BJ (cell line): ENCODE measurements around the gene CTIF. TPM values are rescaled to one million over a fixed set of nuclear protein-coding genes. Genes with fewer than 3 reads are reported as not detected.
A peak's percentile ranks its signal among the peaks of the same experiment; 100 is the strongest.

ENCODE experiments used
- CTCF ChIA-PET: fragments of 350-600 bp; formaldehyde crosslinking; extraction: SDS; loops from one replicate; lab custom pipeline; 2021; ENCODE audit warnings: antibody characterized with exemption, inconsistent platforms; lab: Yijun Ruan, JAX
- POLR2A ChIA-PET: fragments of 300-600 bp; sonication (Branson Sonifier 250); formaldehyde crosslinking; extraction: SDS; loops from one replicate; lab custom pipeline; 2021; ENCODE audit warnings: antibody characterized with exemption; lab: Charles Lee
- DNase-seq: peaks from one replicate; pipeline ENCODE4 v3.0.0-alpha.2; 2011; ENCODE audit warnings: low read depth
- H3K27me3 ChIP-seq: 2 replicates; pipeline ENCODE4 v1.6.0; 2011; ENCODE audit warnings: low read length; ENCODE audit not compliant: control insufficient read depth, insufficient read depth
- H3K36me3 ChIP-seq: 2 replicates; pipeline ENCODE4 v1.5.1; 2011; ENCODE audit warnings: low read length; ENCODE audit not compliant: control insufficient read depth, insufficient read depth
- H3K4me3 ChIP-seq: 2 replicates; pipeline ENCODE4 v1.5.1; 2011; ENCODE audit warnings: low read depth, mild to moderate bottlenecking, control low read depth, low read length
- polyA plus RNA-seq: library from polyadenylated mRNA; depleted of rRNA; stranded (reverse); fragments of >200 nt; gene quantifications from 2 replicates; pipeline ENCODE4 v1.2.3, GENCODE V29; 2011
- TF ChIP-seq, protein P1 (sequence below): IDR thresholded peaks from 2 replicates; pipeline ENCODE4 v1.5.1; 2011; ENCODE audit warnings: low read depth, mild to moderate bottlenecking, control low read depth, inconsistent platforms, low read length, moderate library complexity; ENCODE audit not compliant: insufficient read depth

CTIF gene
- polyA plus RNA-seq, 1 experiment, result 105 TPM

DNA sequence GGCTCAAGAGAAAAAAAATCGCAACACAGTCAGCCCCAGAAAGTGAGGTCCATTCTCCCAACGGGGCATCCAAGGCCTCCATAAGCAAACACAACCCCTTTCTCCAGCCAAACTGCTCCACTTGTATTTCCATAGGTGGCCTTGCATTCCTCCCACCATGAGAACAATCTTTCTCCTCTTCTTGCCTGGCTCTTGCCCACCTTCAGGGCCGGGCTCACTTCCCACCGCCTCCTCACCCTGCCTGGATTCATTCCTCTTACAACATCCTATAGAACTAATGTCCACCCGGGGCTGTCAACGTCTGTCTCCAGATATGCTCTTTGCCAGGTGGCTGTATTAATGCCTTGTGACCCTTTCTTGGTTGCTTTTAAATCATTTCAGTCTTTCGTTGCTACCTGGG lies 287.4 kb downstream of the CTIF start:
- DNase-seq, result no peak
- H3K36me3 ChIP-seq, result peaks cover 4% of the 10 kb centered on the region
- TF ChIP-seq, protein P1, sequence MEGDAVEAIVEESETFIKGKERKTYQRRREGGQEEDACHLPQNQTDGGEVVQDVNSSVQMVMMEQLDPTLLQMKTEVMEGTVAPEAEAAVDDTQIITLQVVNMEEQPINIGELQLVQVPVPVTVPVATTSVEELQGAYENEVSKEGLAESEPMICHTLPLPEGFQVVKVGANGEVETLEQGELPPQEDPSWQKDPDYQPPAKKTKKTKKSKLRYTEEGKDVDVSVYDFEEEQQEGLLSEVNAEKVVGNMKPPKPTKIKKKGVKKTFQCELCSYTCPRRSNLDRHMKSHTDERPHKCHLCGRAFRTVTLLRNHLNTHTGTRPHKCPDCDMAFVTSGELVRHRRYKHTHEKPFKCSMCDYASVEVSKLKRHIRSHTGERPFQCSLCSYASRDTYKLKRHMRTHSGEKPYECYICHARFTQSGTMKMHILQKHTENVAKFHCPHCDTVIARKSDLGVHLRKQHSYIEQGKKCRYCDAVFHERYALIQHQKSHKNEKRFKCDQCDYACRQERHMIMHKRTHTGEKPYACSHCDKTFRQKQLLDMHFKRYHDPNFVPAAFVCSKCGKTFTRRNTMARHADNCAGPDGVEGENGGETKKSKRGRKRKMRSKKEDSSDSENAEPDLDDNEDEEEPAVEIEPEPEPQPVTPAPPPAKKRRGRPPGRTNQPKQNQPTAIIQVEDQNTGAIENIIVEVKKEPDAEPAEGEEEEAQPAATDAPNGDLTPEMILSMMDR, result no peak
- CTCF ChIA-PET, result no interaction called here
- POLR2A ChIA-PET, result no interaction called here
- H3K27me3 ChIP-seq, result no peaks in the 10 kb centered on the region
- H3K4me3 ChIP-seq, result no peak overlapping the region

DNA sequence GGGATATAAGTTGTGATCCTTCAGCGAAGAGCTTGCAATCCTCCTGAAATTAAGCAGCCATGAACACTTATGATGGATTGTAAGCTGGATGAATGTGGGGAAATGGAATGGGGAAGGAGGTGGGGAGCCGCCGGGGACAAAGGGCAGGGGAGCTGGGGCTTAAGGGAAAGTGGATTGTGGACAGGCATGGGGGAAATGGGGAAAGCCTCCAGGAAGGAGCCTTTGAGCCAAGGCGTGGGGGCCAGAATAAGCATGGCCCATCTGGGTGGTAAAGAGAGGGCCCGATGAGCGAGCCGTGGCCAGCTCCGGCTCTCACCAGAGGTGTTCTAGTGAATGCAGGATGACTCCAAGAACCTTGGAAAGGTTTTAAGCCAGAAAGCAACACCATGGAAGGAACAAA lies 288.0 kb downstream of the CTIF start:
- Histone ChIP-seq H3K4me3 (no peak overlapping the region), H3K36me3 (peaks cover 4% of the 10 kb centered on the region; the same call in 1 of the 2 replicates), H3K27me3 (no peaks in the 10 kb centered on the region)
- DNase-seq, result no peak
- ChIA-PET POLR2A (no interaction called here), CTCF (interaction anchor here (1.6 kb wide), 1 partner anchor 150 kb away, joined by 3 read pairs; no protein-coding TSS in a partner anchor)
- TF ChIP-seq, protein P1, result no peak

GRCh38 chr18:48827291-48828193 lies 288.7 kb downstream of the CTIF start:
- H3K36me3 ChIP-seq, result peaks cover 5% of the 10 kb centered on the region; the same call in 1 of the 2 replicates
- ChIA-PET CTCF (interaction anchor here (0.7 to 1.6 kb wide), 2 partner anchors 102 to 151 kb away, joined by 3 read pairs; no protein-coding TSS in a partner anchor), POLR2A (interaction anchor here (0.7 kb wide), 1 partner anchor 124 kb away, joined by 9 read pairs; no protein-coding TSS in a partner anchor)
- TF ChIP-seq, protein P1, result no peak
- DNase-seq, result peak; percentile 74
- no peaks in the 10 kb centered on the region for H3K27me3 ChIP-seq
- no peak overlapping the region for H3K4me3 ChIP-seq

DNA sequence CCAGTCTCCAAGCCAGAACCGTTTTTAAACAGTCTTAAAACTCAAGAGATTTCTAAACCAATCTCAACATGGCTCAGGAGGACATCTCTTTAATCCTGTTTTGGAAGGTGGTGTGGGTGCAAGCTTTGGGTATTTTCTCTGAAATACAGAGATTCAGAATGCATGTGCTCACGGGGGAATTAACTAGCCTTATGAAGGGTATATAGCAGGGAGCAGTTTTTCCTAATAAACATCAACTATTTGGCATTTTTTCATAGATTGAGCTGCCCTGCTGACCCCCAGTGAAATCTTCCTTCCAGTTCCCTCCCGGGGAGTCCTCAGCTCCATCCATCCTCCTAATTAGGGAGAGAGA lies 289.3 kb downstream of the CTIF start:
- TF ChIP-seq, protein P1, result no peak
- Histone ChIP-seq H3K4me3 (no peak overlapping the region), H3K27me3 (no peaks in the 10 kb centered on the region), H3K36me3 (peaks cover 5% of the 10 kb centered on the region; the same call in 1 of the 2 replicates)
- POLR2A ChIA-PET, result interaction anchor here (0.6 to 0.7 kb wide), 2 partner anchors 31 to 123 kb away, joined by 5 to 9 read pairs; no protein-coding TSS in a partner anchor
- CTCF ChIA-PET, result interaction anchor here (1.6 kb wide), 1 partner anchor 152 kb away, joined by 3 read pairs; no protein-coding TSS in a partner anchor
- no peak for DNase-seq
